Prostate gland (tissue), 2 donors: Measurements from ENCODE around the gene DPEP2. TPM values are rescaled to one million over a fixed set of nuclear protein-coding genes. Genes with fewer than 3 reads are reported as not detected.

Experiments
- small RNA-seq, 2 donors: library from RNA; depleted of rRNA; stranded (forward); fragments of <200 nt; gene quantifications; one replicate each; pipeline ENCODE3, GENCODE V24; 2016
- total RNA-seq, 2 donors: library from RNA; depleted of rRNA; stranded (reverse); fragments of >200 nt; gene quantifications; one replicate each; pipeline ENCODE4 v1.1.0, GENCODE V29; 2016

DPEP2 gene
- total RNA-seq, 2 donors from 2014 or later = 0.41 to 2.4 TPM

Small RNAs within 50 kb of the gene (small RNA-seq; reads per million reads assigned to genes)
- gene RNU6-359P = 0 reads per million in 2 donors

Other genes with a start within 250 kb of the DPEP2 start
- 10 to 100 TPM; 11.1 to 22.8 TPM for gene RANBP10, start 192.9 kb downstream of the DPEP2 start, total RNA-seq
- 1 to 10 TPM; 2.1 to 8.0 TPM for gene TSNAXIP1, start 192.6 kb downstream of the DPEP2 start, total RNA-seq
- gene THAP11, start 157.2 kb downstream of the DPEP2 start, total RNA-seq = 10 to 100 TPM; 60.2 to 78.6 TPM
- gene NUTF2, start 152.6 kb downstream of the DPEP2 start, total RNA-seq = 100 to 1,000 TPM in 1 of 2 donors, 10 to 100 TPM in 1; 61.5 to 234 TPM
- gene CENPT, start 151.8 kb downstream of the DPEP2 start, total RNA-seq = 10 to 100 TPM; 28.1 to 69.2 TPM
- 10 to 100 TPM; 47.3 to 76.5 TPM for gene EDC4, start 126.4 kb downstream of the DPEP2 start, total RNA-seq
- 1 to 10 TPM; 4.0 to 4.4 TPM for gene NRN1L, start 114.6 kb downstream of the DPEP2 start, total RNA-seq
- gene PSKH1, start 106.2 kb downstream of the DPEP2 start, total RNA-seq = 10 to 100 TPM; 16.7 to 53.2 TPM
- gene CTRL, start 67.6 kb downstream of the DPEP2 start, total RNA-seq = under 1 TPM in 1 of 2 donors, not detected in 1; 0.85 TPM
- 10 to 100 TPM; 29.9 to 42.5 TPM for gene PSMB10, start 62.6 kb downstream of the DPEP2 start, total RNA-seq
- gene LCAT, start 55.4 kb downstream of the DPEP2 start, total RNA-seq = 10 to 100 TPM in 1 of 2 donors, 1 to 10 TPM in 1; 6.9 to 17.4 TPM
- 10 to 100 TPM; 32.6 to 89.1 TPM for gene SLC12A4, start 30.8 kb downstream of the DPEP2 start, total RNA-seq
- 10 to 100 TPM in 1 of 2 donors, not detected in 1; 49.9 TPM for gene DPEP3, start 19.0 kb downstream of the DPEP2 start, total RNA-seq
- gene DPEP2NB, start 16.4 kb upstream of the DPEP2 start, total RNA-seq = under 1 TPM in 1 of 2 donors, not detected in 1; 0.62 TPM
- 10 to 100 TPM in 1 of 2 donors, 1 to 10 TPM in 1; 7.1 to 16.5 TPM for gene DDX28, start 23.7 kb upstream of the DPEP2 start, total RNA-seq
- 10 to 100 TPM in 1 of 2 donors, 1 to 10 TPM in 1; 7.2 to 14.5 TPM for gene DUS2, start 23.8 kb upstream of the DPEP2 start, total RNA-seq
- gene NFATC3, start 85.9 kb upstream of the DPEP2 start, total RNA-seq = 10 to 100 TPM; 36.6 to 84.1 TPM
- 10 to 100 TPM; 24.5 to 48.1 TPM for gene ESRP2, start 236.6 kb upstream of the DPEP2 start, total RNA-seq
- gene PLA2G15, start 245.9 kb upstream of the DPEP2 start, total RNA-seq = 10 to 100 TPM; 15.7 to 39.5 TPM